Mammary epithelial cell (primary cell): ENCODE results near the gene GLYR1.
"Not testable (repeated sequence)": the region's sequence is repeated elsewhere in the genome, so short reads cannot be mapped to it uniquely, and the experiment has no call there.

Experiments
- EZH2 ChIP-seq: IDR thresholded peaks from 2 replicates; pipeline ENCODE4 v1.6.1; 2012; ENCODE audit warnings: low read length, inconsistent platforms, borderline replicate concordance
- TF ChIP-seq, protein P1 (sequence below), 2 donors: IDR thresholded peaks in 1 of 2; conservative IDR thresholded peaks in 1 of 2; 2 replicates each; pipeline ENCODE4 v1.5.1; 2011 to 2012; ENCODE audit warnings: inconsistent platforms in 2 of 2, low read length in 2 of 2, mild to moderate bottlenecking in 2 of 2, control low read depth in 1 of 2, low read depth in 1 of 2; ENCODE audit not compliant: insufficient read depth in 1 of 2; ENCODE audit errors: extremely low read depth in 1 of 2

DNA sequence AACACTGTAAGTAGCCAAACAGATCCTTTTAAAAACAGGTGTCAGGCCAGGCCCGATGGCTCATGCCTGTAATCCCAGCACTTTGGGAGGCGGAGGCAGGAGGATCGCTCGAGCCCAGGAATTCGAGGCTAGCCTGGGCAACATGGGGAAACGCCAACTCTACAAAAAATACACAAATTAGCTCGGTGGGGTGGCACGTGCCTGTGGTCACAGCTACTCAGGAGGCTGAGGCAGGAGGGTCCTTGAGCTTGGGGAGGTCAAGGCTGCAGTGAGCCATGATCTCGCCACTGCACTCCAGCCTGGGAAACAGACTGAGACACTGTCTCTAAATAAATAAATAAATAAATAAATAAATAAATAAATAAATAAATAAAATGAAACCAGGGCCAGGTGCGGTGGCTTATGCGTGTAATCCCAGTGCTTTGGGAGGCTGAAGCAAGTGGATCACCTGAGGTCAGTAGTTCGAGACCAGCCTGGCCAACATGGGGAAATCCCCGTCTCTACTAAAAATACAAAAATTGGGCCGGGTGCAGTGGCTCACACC, 62.6 kb downstream of the GLYR1 start:
- TF ChIP-seq EZH2, result not testable (repeated sequence)
- TF ChIP-seq, protein P1, sequence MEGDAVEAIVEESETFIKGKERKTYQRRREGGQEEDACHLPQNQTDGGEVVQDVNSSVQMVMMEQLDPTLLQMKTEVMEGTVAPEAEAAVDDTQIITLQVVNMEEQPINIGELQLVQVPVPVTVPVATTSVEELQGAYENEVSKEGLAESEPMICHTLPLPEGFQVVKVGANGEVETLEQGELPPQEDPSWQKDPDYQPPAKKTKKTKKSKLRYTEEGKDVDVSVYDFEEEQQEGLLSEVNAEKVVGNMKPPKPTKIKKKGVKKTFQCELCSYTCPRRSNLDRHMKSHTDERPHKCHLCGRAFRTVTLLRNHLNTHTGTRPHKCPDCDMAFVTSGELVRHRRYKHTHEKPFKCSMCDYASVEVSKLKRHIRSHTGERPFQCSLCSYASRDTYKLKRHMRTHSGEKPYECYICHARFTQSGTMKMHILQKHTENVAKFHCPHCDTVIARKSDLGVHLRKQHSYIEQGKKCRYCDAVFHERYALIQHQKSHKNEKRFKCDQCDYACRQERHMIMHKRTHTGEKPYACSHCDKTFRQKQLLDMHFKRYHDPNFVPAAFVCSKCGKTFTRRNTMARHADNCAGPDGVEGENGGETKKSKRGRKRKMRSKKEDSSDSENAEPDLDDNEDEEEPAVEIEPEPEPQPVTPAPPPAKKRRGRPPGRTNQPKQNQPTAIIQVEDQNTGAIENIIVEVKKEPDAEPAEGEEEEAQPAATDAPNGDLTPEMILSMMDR (conservative IDR thresholded peaks at IDR 0.05 in 1 of 2, IDR thresholded peaks at IDR 0.05 in 1 of 2; ENCODE audit: extremely low read depth in 1 of 2, insufficient read depth in 1 of 2, low read depth in 1 of 2, low read length in 2 of 2), result not testable (repeated sequence)
